ENCODE data around the gene E2F1. TPM values are rescaled to one million over a fixed set of nuclear protein-coding genes. Genes with fewer than 3 reads are reported as not detected.
A peak's percentile ranks its signal among the peaks of the same experiment; 100 is the strongest.

E2F1 gene
- total RNA-seq, 2 donors from 2014 or later, result 45.4 to 123 TPM

- Mint-ChIP-seq H3K9me3 (no peaks in the 10 kb centered on the region), H3K27ac (no peak overlapping the region), H3K27me3 (no peaks in the 10 kb centered on the region), H3K4me3 (no peak overlapping the region), H3K4me1 (ENCODE audit: low read depth in 2 of 2) (peaks cover 27 to 37% of the 10 kb centered on the region in 2 donors), H3K36me3 (no peaks in the 10 kb centered on the region)
- ATAC-seq, result no peak
- no peak for DNase-seq (ENCODE audit: low spot score)
These were observed 10.1 kb downstream of the E2F1 start for GRCh38 chr20:33676121-33676520.

- Mint-ChIP-seq H3K9me3 (no peaks in the 10 kb centered on the region), H3K27ac (peak overlapping the region; percentile 39 to 42), H3K4me1 (ENCODE audit: low read depth in 2 of 2) (peaks cover 23 to 29% of the 10 kb centered on the region in 2 donors), H3K4me3 (peak overlapping the region; percentile 81), H3K36me3 (no peaks in the 10 kb centered on the region), H3K27me3 (no peaks in the 10 kb centered on the region)
- ATAC-seq (no peak), DNase-seq (ENCODE audit: low spot score) (no peak)
These were observed 10.8 kb downstream of the E2F1 start for GRCh38 chr20:33675136-33675959.

- Mint-ChIP-seq H3K9me3 (no peaks in the 10 kb centered on the region), H3K4me1 (ENCODE audit: low read depth in 2 of 2) (peaks cover 22 to 28% of the 10 kb centered on the region in 2 donors), H3K27me3 (no peaks in the 10 kb centered on the region), H3K4me3 (peak within 1 kb of the TSS; percentile 98), H3K36me3 (no peaks in the 10 kb centered on the region), H3K27ac (peak within 1 kb of the TSS; percentile 39 to 58)
- ATAC-seq (peak; percentile 93 to 95), DNase-seq (ENCODE audit: low spot score) (peak; percentile 84)
These were observed 11.7 kb downstream of the E2F1 start, which contains the start of gene NECAB3 for GRCh38 chr20:33674294-33675135. TSS of gene NECAB3 (minus strand) at chr20:33674428. CDS start at chr20:33674352, 76 bp downstream.

- H3K36me3 Mint-ChIP-seq, result no peaks in the 10 kb centered on the region
- peak overlapping the region; percentile 98 for H3K4me3 Mint-ChIP-seq
- H3K27me3 Mint-ChIP-seq, result no peaks in the 10 kb centered on the region
- ATAC-seq, result peak in 1 of 2 donors; percentile 69
- peak overlapping the region; percentile 29 to 58 for H3K27ac Mint-ChIP-seq
- peaks cover 18 to 23% of the 10 kb centered on the region in 2 donors for H3K4me1 Mint-ChIP-seq (ENCODE audit: low read depth in 2 of 2)
- no peaks in the 10 kb centered on the region for H3K9me3 Mint-ChIP-seq
- no peak for DNase-seq (ENCODE audit: low spot score)
These were observed 12.5 kb downstream of the E2F1 start for GRCh38 chr20:33673410-33674293.

- DNase-seq (ENCODE audit: low spot score) (no peak), ATAC-seq (no peak)
- H3K4me3 Mint-ChIP-seq, result peak overlapping the region; percentile 98
- no peaks in the 10 kb centered on the region for H3K9me3 Mint-ChIP-seq
- H3K36me3 Mint-ChIP-seq, result no peaks in the 10 kb centered on the region
- no peaks in the 10 kb centered on the region for H3K27me3 Mint-ChIP-seq
- H3K4me1 Mint-ChIP-seq (ENCODE audit: low read depth in 2 of 2), result peaks cover 22% of the 10 kb centered on the region in 2 donors
- H3K27ac Mint-ChIP-seq, result peak overlapping the region; percentile 29 to 58
These were observed 13.1 kb downstream of the E2F1 start for GRCh38 chr20:33673114-33673409.

- peak overlapping the region; percentile 98 for H3K4me3 Mint-ChIP-seq
- no peak for DNase-seq (ENCODE audit: low spot score)
- H3K36me3 Mint-ChIP-seq, result no peaks in the 10 kb centered on the region
- no peak for ATAC-seq
- H3K9me3 Mint-ChIP-seq, result no peaks in the 10 kb centered on the region
- peak overlapping the region in 1 of 2 donors; percentile 29 for H3K27ac Mint-ChIP-seq
- no peaks in the 10 kb centered on the region for H3K27me3 Mint-ChIP-seq
- peaks cover 22% of the 10 kb centered on the region in 2 donors for H3K4me1 Mint-ChIP-seq (ENCODE audit: low read depth in 2 of 2)
These were observed 13.6 kb downstream of the E2F1 start for GRCh38 chr20:33672426-33673113.

- H3K4me3 Mint-ChIP-seq, result no peak overlapping the region
These were observed 14.5 kb downstream of the E2F1 start for GRCh38 chr20:33671573-33672288.

GRCh38 chr20:33670715-33671499 is 15.3 kb downstream of the E2F1 start:
- no peak overlapping the region for H3K4me3 Mint-ChIP-seq
- ATAC-seq (no peak), DNase-seq (ENCODE audit: low spot score) (no peak)
- H3K9me3 Mint-ChIP-seq, result no peaks in the 10 kb centered on the region
- peaks cover 28 to 30% of the 10 kb centered on the region in 2 donors for H3K4me1 Mint-ChIP-seq (ENCODE audit: low read depth in 2 of 2)
- H3K27me3 Mint-ChIP-seq, result no peaks in the 10 kb centered on the region
- H3K27ac Mint-ChIP-seq, result no peak overlapping the region
- no peaks in the 10 kb centered on the region for H3K36me3 Mint-ChIP-seq

More at GRCh38 chr20:33671573-33672288, 14.5 kb downstream of the E2F1 start:
- no peak for DNase-seq (ENCODE audit: low spot score)
- no peak for ATAC-seq
- Mint-ChIP-seq H3K27ac (no peak overlapping the region), H3K9me3 (no peaks in the 10 kb centered on the region), H3K27me3 (no peaks in the 10 kb centered on the region), H3K4me1 (ENCODE audit: low read depth in 2 of 2) (peaks cover 22 to 23% of the 10 kb centered on the region in 2 donors), H3K36me3 (no peaks in the 10 kb centered on the region)

GRCh38 chr20:33669873-33670640 is 16.1 kb downstream of the E2F1 start:
- peaks cover 24 to 33% of the 10 kb centered on the region in 2 donors for H3K4me1 Mint-ChIP-seq (ENCODE audit: low read depth in 2 of 2)
- H3K27me3 Mint-ChIP-seq, result no peaks in the 10 kb centered on the region
- no peak for DNase-seq (ENCODE audit: low spot score)
- no peak for ATAC-seq
- H3K27ac Mint-ChIP-seq, result no peak overlapping the region
- no peaks in the 10 kb centered on the region for H3K9me3 Mint-ChIP-seq
- no peaks in the 10 kb centered on the region for H3K36me3 Mint-ChIP-seq
- H3K4me3 Mint-ChIP-seq, result peak overlapping the region; percentile 6

GRCh38 chr20:33669224-33669623 is 17.0 kb downstream of the E2F1 start:
- Mint-ChIP-seq H3K27me3 (no peaks in the 10 kb centered on the region), H3K4me3 (no peak overlapping the region), H3K9me3 (no peaks in the 10 kb centered on the region), H3K4me1 (ENCODE audit: low read depth in 2 of 2) (peaks cover 28 to 38% of the 10 kb centered on the region in 2 donors), H3K27ac (no peak overlapping the region), H3K36me3 (no peaks in the 10 kb centered on the region)
- ATAC-seq (no peak), DNase-seq (ENCODE audit: low spot score) (no peak)

- H3K4me1 Mint-ChIP-seq (ENCODE audit: low read depth in 2 of 2), result peaks cover 24 to 39% of the 10 kb centered on the region in 2 donors
- H3K27ac Mint-ChIP-seq, result peak overlapping the region in 1 of 2 donors; percentile 33
- peak overlapping the region; percentile 78 for H3K4me3 Mint-ChIP-seq
- DNase-seq (ENCODE audit: low spot score) (no peak), ATAC-seq (no peak)
- no peaks in the 10 kb centered on the region for H3K36me3 Mint-ChIP-seq
- H3K27me3 Mint-ChIP-seq, result no peaks in the 10 kb centered on the region
- no peaks in the 10 kb centered on the region for H3K9me3 Mint-ChIP-seq
These were observed 17.6 kb downstream of the E2F1 start for GRCh38 chr20:33668466-33669155.
